Measurements from ENCODE around the gene PTCD2. TPM values are rescaled to one million over a fixed set of nuclear protein-coding genes. Genes with fewer than 3 reads are reported as not detected.

PTCD2 gene
- total RNA-seq, 4 donors from 2014 or later: 3.1 to 8.7 (median 5.7) TPM

DNA sequence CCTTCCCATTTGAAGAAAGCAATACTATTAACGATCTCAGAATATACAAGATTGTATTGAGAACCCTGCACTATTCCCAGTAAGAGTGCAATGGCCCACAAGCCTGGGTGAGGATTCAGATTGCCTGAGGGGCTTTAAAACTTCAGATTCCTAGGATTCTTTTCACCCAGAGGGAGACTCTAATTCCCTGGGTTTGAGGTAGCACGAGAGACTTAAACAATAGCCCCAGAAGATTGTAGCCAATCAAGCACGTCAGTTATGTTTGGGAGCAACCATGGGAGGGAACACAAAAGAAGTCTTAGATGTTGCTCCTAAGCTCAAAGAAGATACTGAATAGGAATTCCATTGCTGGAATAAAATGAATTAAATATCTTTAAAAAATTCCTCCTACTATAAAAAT, 18.0 kb upstream of the PTCD2 start:
- Histone ChIP-seq H3K36me3 (peaks cover 0 to 13% (median 0%) of the 10 kb centered on the region in 3 donors), H3K27me3 (no peaks in the 10 kb centered on the region), H3K9me3 (no peaks in the 10 kb centered on the region), H3K4me1 (peaks cover 2 to 11% (median 3%) of the 10 kb centered on the region in 3 donors), H3K27ac (no peak overlapping the region), H3K4me3 (no peak overlapping the region)
- 71 to 84% methylated on average over 3 of the region's 3 CpGs for WGBS, 2 donors
- no peak for TF ChIP-seq POLR2A (IDR thresholded peaks at IDR 0.05)
- TF ChIP-seq, protein P1, sequence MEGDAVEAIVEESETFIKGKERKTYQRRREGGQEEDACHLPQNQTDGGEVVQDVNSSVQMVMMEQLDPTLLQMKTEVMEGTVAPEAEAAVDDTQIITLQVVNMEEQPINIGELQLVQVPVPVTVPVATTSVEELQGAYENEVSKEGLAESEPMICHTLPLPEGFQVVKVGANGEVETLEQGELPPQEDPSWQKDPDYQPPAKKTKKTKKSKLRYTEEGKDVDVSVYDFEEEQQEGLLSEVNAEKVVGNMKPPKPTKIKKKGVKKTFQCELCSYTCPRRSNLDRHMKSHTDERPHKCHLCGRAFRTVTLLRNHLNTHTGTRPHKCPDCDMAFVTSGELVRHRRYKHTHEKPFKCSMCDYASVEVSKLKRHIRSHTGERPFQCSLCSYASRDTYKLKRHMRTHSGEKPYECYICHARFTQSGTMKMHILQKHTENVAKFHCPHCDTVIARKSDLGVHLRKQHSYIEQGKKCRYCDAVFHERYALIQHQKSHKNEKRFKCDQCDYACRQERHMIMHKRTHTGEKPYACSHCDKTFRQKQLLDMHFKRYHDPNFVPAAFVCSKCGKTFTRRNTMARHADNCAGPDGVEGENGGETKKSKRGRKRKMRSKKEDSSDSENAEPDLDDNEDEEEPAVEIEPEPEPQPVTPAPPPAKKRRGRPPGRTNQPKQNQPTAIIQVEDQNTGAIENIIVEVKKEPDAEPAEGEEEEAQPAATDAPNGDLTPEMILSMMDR (IDR thresholded peaks at IDR 0.05): no peak
- DNase-seq: no peak
- intact Hi-C loops (cut with DNase I): no loop called here

DNA sequence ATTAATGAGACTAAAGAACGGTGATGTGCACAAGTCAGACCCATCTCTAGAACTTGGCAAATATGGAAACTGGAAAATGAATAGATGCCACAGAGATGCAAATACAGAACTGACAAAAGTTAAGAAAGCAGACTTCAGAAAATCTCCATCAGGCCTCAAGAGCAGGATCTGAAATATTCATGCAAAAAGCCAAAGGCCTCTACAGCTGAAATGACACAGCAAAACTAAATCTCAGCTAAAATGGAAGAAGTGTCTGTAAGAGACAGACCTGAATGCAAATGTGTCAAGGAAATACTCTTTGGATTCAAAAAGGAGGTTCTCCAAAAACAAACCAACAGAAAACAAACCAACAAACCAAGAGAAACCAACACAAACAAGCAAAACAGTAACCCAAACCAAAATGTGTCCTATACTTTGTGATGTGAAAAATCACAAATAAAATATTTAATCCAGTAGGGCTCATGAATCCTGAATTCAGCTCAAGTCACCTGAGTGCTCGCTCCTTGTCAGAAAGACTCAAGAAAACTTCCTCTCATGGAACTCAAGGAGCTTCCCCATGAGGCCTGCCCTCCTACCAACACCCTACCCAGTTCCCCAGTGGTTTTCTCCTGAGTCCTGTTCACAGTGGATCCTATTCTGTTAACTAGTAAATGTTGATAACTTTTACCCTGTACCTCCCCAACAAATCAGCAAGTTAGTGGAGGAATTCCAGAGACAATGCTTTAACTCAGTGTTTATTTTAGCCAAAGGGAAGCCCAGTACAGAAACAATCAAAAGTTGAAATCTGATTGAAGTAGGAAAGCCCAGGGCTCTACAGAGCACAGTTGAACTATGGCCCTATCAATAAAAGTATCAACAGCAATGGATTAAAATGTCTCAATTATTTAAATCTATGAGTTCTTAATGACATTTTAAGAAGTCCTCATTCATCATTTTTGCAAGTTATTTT, 14.7 kb upstream of the PTCD2 start:
- Histone ChIP-seq H3K9me3 (no peaks in the 10 kb centered on the region), H3K27ac (peak overlapping the region in 3 of 4 donors; percentile 14 to 31 (median 24)), H3K4me3 (no peak overlapping the region), H3K27me3 (no peaks in the 10 kb centered on the region), H3K4me1 (peaks cover 5 to 24% (median 8%) of the 10 kb centered on the region in 3 donors), H3K36me3 (peaks cover 3 to 26% (median 3%) of the 10 kb centered on the region in 3 donors)
- intact Hi-C loops (cut with DNase I): no loop called here
- TF ChIP-seq POLR2A (IDR thresholded peaks at IDR 0.05): no peak
- TF ChIP-seq, protein P1 (IDR thresholded peaks at IDR 0.05): no peak
- 76 to 81% methylated on average over 2 of the region's 2 CpGs for WGBS, 2 donors
- no peak for DNase-seq

DNA sequence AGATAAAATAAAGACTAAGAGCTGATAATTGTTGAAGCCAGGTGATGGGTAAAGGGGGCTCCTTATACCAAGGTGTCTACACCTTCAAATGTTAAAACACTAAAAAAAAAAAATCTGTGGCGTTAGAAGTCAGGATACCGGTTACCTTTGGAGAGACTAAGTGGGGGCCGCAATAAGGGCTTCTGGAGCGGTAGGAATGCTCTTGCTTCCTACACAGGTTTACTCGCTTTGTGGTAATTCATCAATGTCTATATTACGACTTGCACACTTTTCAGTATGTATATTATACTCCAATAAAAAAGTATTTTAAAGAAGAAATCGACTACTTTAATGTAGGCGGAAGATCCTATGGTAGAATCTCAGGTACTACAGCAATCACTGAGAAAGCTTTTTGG, 12.6 kb upstream of the PTCD2 start:
- H3K4me3 ChIP-seq: peak overlapping the region; percentile 69 to 83 (median 77)
- TF ChIP-seq POLR2A (IDR thresholded peaks at IDR 0.05): no peak
- TF ChIP-seq, protein P1 (IDR thresholded peaks at IDR 0.05): no peak
- no peak for DNase-seq
- peak overlapping the region; percentile 97 to 99 (median 98) for H3K27ac ChIP-seq
- H3K27me3 ChIP-seq: no peaks in the 10 kb centered on the region
- H3K4me1 ChIP-seq: peaks cover 5 to 24% (median 8%) of the 10 kb centered on the region in 3 donors
- 5 to 6% methylated on average over 8 of the region's 8 CpGs for WGBS, 2 donors
- H3K9me3 ChIP-seq: no peaks in the 10 kb centered on the region
- intact Hi-C loops (cut with DNase I): no loop called here
- H3K36me3 ChIP-seq: peaks cover 3 to 38% (median 6%) of the 10 kb centered on the region in 3 donors

DNA sequence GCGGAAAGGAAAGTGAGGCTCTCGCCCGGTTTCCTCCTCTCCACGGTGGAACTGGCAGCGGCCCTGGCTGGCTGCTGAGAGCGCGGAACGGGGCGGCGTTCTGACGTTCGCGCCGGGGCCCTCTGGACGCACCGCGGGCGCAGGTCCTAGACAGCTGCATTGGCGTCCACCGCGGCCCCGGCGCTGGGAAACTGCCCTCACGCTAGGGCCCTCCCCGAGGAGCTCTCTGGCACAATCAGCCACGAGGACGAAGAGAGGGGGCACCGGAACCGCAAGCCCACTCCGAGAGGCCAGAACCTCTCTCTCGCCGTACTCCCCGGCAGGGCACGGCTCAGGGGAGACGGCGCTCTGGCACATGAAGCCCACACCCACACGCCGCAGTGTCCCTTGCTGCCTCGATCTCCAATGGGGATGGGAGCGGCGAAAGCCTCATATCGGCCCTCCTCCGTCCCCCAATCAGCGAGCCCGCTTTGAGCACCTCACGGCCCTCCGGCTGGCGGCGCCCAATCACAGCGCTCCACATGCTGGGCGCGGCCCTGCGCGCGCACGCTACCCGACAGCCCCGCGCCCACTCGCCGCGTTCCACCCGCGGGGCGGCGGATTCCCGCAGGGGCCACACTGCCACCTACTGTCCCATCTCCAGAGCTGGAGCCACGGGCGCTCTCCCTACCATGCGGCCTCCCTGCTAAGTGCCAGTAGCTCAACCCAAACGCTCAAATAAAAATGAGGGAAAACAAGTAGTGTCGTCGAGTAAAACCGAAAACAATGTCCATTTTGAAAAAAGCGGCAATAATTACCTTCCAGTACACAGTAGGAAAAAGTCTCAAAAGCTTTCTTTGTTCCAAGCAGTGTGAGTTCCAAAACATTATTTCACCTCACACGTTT, 12.0 kb upstream of the PTCD2 start:
- Histone ChIP-seq H3K36me3 (peaks cover 3 to 44% (median 6%) of the 10 kb centered on the region in 3 donors), H3K4me1 (peaks cover 5 to 24% (median 8%) of the 10 kb centered on the region in 3 donors), H3K4me3 (peak overlapping the region; percentile 69 to 83 (median 77)), H3K9me3 (no peaks in the 10 kb centered on the region), H3K27me3 (no peaks in the 10 kb centered on the region), H3K27ac (peak overlapping the region; percentile 97 to 99 (median 98))
- DNase-seq: peak; percentile 87
- intact Hi-C loops (cut with DNase I): no loop called here
- TF ChIP-seq, protein P1 (IDR thresholded peaks at IDR 0.05): peak; percentile 81 to 95 (median 92)
- TF ChIP-seq POLR2A (IDR thresholded peaks at IDR 0.05): peak in 3 of 4 donors; percentile 93 to 97 (median 96)
- 2 to 4% methylated on average over 16 to 29 of the region's 76 CpGs for WGBS, 2 donors

All from esophagus squamous epithelium (tissue), 5 donors.